Mucosa of gallbladder (tissue), 1 donor: Measurements from ENCODE around the gene ATP9A. TPM values are rescaled to one million over a fixed set of nuclear protein-coding genes. Genes with fewer than 3 reads are reported as not detected.
"Not testable (repeated sequence)": the region's sequence is repeated elsewhere in the genome, so short reads cannot be mapped to it uniquely, and the experiment has no call there.

Experiments used
- DNase-seq: peaks from one replicate; pipeline ENCODE4 v3.0.0-alpha.2; 2020; ENCODE audit warnings: low spot score
- total RNA-seq: library from RNA; stranded (reverse); gene quantifications from one replicate; pipeline ENCODE4 v1.2.1, GENCODE V29; 2021
- donor health status: DM: no; HTN: no; CAD: no.

The ATP9A gene
- total RNA-seq, 1 donor from 2014 or later, result 49.5 TPM

- DNase-seq, result no peak
These were observed 79.5 kb downstream of the ATP9A start for GRCh38 chr20:51688600-51689244.

- DNase-seq, result no peak
These were observed 80.6 kb downstream of the ATP9A start for GRCh38 chr20:51687630-51688029.

- DNase-seq, result no peak
These were observed 81.1 kb downstream of the ATP9A start for GRCh38 chr20:51687108-51687507.

- not testable (repeated sequence) for DNase-seq
These were observed 82.7 kb downstream of the ATP9A start for GRCh38 chr20:51685494-51685893.

- DNase-seq, result no peak
These were observed 88.0 kb downstream of the ATP9A start for GRCh38 chr20:51680067-51680749.

GRCh38 chr20:51679254-51679921, 88.8 kb downstream of the ATP9A start:
- no peak for DNase-seq

- DNase-seq, result no peak
These were observed 90.0 kb downstream of the ATP9A start for GRCh38 chr20:51678026-51678697.

- DNase-seq, result no peak
These were observed 99.2 kb downstream of the ATP9A start for GRCh38 chr20:51668947-51669346.

- no peak for DNase-seq
These were observed 99.7 kb downstream of the ATP9A start for GRCh38 chr20:51668515-51668914.

- no peak for DNase-seq
These were observed 100.7 kb downstream of the ATP9A start for GRCh38 chr20:51667491-51667890.

- no peak for DNase-seq
These were observed 101.2 kb downstream of the ATP9A start for GRCh38 chr20:51667002-51667408.

GRCh38 chr20:51666126-51666525, 102.1 kb downstream of the ATP9A start:
- DNase-seq, result no peak

GRCh38 chr20:51665543-51666118, 102.6 kb downstream of the ATP9A start:
- no peak for DNase-seq

- no peak for DNase-seq
These were observed 106.5 kb downstream of the ATP9A start for GRCh38 chr20:51661609-51662178.

- DNase-seq, result no peak
These were observed 107.2 kb downstream of the ATP9A start for GRCh38 chr20:51660672-51661608.

- DNase-seq, result no peak
These were observed 108.6 kb downstream of the ATP9A start for GRCh38 chr20:51659491-51660050.

- DNase-seq, result no peak
These were observed 111.4 kb downstream of the ATP9A start for GRCh38 chr20:51656726-51657260.

GRCh38 chr20:51656089-51656488, 112.1 kb downstream of the ATP9A start:
- DNase-seq, result not testable (repeated sequence)

GRCh38 chr20:51654495-51654894, 113.7 kb downstream of the ATP9A start:
- DNase-seq, result no peak

- no peak for DNase-seq
These were observed 114.1 kb downstream of the ATP9A start for GRCh38 chr20:51654060-51654459.
